ENCODE data around the gene ZNF24.
A peak's percentile ranks its signal among the peaks of the same experiment; 100 is the strongest.

Gene ZNF24

GRCh38 chr18:35343936-35344735, at the start of gene ZNF24:
Gene ZNF24, minus strand, starts transcription at chr18:35344420. Its CDS starts 3,770 bp downstream, at chr18:35340650.
- DNase-seq: peak; percentile 88 to 92

- DNase-seq: no peak
These were observed 49.5 kb upstream of the ZNF24 start for GRCh38 chr18:35393716-35394115.

- DNase-seq: no peak
These were observed 48.2 kb upstream of the ZNF24 start for GRCh38 chr18:35392375-35392774.

GRCh38 chr18:35390951-35391700, 46.9 kb upstream of the ZNF24 start:
- DNase-seq: no peak

DNA sequence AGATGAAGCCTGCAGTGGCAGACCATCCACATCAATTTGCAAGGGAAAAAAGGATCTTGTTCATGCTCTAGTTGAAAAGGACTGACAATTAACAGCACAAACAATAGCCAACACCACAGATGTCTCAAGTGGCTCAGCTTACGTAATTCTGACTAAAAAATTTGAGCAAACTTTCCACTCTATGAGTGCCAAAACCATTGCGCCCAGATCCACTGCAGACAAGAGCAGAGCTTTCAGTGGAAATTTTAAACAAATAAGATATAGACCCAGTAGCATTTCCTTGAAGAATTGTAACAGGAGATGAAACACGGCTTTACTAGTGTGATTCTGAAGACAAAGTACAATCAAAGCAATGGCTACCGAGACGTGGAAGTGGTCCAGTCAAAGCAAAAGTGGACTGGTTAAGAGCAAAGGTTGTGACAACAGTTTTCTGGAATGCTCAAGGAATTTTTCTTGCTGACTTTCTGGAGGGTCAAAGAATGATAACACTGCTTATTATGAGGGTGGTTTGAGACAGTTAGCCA, 44.9 kb upstream of the ZNF24 start:
- no peak for DNase-seq

DNA sequence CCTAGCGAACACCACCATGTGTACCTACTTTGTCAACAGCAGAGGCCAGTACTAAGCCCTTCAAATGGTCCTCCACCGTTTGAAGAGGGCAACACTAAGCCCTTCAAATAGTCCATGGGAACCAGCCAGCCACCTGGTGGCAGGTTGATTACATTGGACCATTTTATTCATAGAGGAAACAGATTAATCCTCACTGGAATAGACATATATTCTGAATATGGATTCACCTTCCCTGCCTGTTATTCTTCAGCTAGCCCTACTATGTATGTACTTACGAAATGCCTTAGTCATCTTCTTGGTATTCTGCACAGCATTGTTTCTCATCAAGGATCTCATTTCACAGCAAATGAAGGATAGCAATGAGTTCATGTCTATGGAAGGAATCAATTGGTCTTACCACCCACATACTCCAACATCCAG, 42.9 kb upstream of the ZNF24 start:
- no peak for DNase-seq

DNA sequence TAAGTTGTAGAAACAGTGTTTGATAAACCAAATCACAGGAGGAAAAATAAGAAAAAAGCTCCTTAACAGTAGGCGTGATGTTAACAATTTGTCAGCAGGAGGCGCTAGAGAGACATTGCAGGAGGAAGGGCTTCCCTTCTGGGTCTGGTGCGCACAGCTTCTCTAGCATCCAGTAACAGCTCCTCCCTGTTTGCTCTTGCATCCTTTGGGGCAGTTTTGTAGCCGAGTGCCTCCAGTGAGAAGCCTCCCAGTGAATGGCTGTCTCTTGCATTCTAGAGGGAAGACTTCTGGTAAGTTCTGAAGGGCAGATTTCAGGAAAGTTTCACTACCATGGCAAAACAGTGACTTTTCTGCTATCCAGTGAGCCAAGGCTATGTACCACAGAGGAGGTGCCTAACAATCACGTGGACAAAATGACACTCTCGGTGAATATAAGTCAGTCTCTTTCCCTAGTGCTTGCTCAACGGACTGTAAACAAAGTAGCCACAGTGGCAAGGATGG, 42.4 kb upstream of the ZNF24 start:
- DNase-seq: peak; percentile 48 to 53

DNA sequence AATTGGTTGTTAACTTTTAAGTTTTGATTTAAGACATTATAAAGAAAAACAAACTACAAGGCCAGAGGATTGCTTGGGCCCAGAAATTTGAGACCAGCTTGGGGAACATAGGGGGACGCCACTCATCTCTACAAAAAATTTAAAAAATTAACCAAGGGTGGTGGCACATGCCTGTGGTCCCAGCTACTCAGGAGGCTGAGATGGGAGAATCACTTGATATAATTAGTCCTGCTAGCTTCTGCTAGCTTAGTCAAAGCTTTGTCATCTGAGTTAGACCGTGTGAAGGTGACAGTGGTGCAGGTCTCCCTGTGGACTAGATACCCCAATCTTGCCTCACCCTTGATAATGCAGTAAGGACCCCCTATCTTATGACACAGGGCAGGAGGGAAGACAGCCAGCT, 38.9 kb upstream of the ZNF24 start:
- no peak for DNase-seq

GRCh38 chr18:35379421-35379820, 35.2 kb upstream of the ZNF24 start:
- no peak for DNase-seq

DNA sequence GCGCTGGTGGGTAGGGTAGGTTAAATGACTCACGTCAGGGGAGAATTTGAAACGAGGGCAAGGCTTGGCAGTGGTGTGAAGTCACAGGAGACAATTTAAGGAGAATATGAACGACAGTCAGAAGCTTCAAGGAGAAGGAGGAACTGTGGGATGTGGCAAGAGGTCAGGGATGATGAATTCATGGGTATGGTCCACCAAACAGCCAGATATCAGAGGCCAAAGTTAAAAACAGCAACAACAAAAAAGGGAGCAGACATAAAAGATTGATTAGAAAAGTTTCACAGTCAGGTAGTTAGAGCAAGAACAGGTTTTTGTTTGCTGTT, 34.3 kb upstream of the ZNF24 start:
- DNase-seq: no peak

GRCh38 chr18:35377875-35378573, 33.8 kb upstream of the ZNF24 start:
- no peak for DNase-seq

GRCh38 chr18:35376742-35377695, 32.8 kb upstream of the ZNF24 start, which contains the start of gene ZNF396:
Gene ZNF396, minus strand, starts transcription at chr18:35377337. Its CDS starts 3,045 bp downstream, at chr18:35374292.
- DNase-seq: peak; percentile 61 to 63

- DNase-seq: no peak
These were observed 32.1 kb upstream of the ZNF24 start for GRCh38 chr18:35376393-35376741.

DNA sequence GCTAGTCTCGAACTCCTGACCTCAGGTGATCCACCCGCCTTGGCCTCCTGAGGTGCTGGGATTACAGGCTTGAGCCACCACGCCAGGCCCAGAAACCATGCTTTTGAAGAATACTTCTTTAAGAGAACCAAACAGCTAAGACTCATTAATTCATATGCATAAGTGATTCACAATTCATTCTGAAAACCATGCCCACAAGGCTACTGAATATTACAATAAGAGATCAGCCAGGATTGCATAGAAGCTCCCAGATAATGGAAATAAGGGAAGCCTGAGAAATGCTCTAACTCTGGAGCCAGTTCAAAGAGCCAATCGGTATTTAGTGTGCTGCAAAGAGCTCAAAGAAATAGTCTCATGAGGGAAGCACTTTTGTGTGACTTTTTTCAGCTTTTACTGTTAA, 30.5 kb upstream of the ZNF24 start:
- no peak for DNase-seq

- no peak for DNase-seq
These were observed 27.4 kb upstream of the ZNF24 start for GRCh38 chr18:35371412-35372195.

DNA sequence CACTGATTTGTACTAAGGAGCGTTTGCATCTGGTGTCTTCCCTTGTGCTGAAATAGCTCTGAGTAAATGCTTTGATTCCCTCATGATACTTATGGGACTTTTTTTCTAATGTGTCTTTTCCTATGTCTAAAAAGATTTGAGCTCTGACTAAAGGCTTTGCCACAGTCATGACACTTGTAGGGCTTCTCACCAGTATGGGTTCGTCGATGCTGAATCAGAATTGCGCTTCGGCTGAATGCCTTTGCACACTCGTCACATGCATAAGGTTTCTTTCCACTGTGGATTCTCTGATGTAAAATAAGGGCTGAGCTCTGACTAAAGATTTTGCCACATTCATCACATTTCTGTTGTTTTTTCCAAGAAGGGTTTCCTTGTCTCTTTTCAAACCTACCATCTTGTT, 24.9 kb upstream of the ZNF24 start:
- DNase-seq: no peak

DNA sequence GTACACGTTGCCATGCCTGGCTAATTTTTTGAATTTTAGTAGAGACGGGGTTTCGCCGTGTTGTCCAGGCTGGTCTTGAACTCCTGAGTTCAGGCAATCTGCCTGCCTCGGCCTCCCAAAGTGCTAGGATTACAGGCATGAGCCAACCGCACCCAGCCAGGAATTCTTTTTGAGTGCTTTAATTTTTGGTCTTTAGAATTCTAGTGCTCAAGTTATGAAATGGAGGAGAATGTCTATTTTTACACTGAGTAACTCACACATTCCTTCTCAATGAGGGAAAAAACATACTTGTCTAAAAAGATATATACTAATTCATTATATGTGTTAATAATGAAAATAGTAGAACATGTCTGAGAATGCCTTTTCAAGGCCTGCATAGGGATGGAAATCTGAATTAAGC, 24.4 kb upstream of the ZNF24 start:
- DNase-seq: no peak

DNA sequence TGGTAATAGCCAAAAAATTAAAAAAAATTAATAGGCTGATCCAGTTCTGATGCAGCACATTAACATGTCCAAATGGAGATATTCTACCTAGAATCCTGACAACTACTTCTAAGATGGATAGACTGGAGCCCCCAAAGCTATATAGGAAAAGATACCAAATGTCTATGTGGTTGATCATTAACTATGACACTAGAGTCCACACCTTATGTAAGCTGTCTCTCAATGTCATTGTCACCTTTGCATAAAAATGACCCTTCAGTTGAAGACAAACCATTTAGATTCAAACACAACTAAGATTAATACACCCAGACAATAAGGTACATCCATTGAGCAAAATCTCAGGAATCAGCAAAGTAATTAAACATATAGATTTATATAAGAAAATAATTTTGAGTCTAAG, 18.3 kb upstream of the ZNF24 start:
- no peak for DNase-seq

DNA sequence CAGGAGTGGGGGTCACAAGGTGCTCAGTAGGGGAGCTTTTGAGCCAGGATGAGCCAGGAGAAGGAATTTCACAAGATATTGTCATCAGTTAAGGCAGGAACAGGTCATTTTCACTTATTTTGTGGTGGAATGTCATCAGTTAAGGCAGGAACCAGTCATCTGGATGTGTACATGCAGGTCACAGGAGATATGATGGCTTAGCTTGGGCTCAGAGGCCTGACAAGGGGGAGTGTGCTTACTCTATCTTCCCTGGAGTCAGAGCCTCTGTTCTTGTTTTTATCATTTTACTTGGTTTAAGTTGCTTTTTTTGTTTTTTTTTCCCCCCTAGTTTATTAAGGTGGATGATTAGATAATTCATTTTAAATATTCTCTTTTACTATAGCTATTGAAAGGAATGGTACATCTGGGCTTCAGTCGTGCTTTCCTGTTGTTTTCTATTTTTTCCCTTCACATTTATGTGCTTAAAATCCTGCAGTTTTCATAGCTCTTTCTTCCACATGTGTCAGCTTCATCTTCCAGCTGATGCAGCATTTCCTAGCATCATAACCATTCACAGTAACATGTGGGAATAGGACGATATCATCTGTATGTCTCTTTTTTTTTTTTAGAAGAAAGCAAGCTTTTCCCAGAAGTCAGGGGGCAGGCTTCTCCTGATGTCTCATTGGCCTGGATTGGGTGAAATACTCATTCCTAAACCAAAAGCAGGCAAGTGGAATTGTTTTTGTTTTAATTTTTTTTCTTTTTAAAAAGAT, 17.5 kb upstream of the ZNF24 start:
- DNase-seq: no peak

- DNase-seq: peak; percentile 29 to 31
These were observed 11.0 kb upstream of the ZNF24 start for GRCh38 chr18:35355140-35355618.

All from stimulated activated CD4-positive, alpha-beta T cell treated with anti-CD3 and anti-CD28 coated beads, Interleukin-2, amount 100 ng/mL, for 48 hours (primary cell).